Measurements from ENCODE around the gene PRDM16. TPM values are rescaled to one million over a fixed set of nuclear protein-coding genes. Genes with fewer than 3 reads are reported as not detected.

Gene PRDM16
- total RNA-seq, 1 experiment from 2014 or later: 6.1 TPM

DNA sequence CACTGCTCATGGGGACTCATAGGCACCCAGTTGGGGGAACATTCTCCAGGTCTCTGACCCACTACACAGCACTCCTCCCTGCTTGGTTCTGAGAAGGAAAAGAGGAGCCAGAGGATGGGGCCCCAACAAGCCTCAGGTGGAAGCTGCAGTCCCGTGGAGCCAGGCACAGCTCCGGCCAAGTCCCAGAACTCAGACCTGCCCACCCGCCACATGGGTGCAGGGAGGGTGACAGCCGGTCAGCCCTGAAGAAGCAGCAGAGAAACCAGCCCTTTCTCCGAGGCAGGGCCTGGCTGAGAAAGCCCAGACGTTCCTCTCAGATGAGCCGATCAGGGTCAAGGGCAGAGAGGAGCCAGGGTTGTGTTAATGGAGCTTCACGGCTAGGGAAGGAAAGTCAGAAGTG, 106.5 kb downstream of the PRDM16 start:
- intact Hi-C loops (cut with micrococcal nuclease): no loop called here
- H3K27ac ChIP-seq (ENCODE audit: low read depth, low read length): no peak overlapping the region
- no peaks in the 10 kb centered on the region for H3K36me3 ChIP-seq (ENCODE audit: control insufficient read depth in 1 of 2, insufficient read depth in 2 of 2, low read length in 2 of 2)
- no peak overlapping the region for H3K4me3 ChIP-seq (replicated peaks in 1 of 2; ENCODE audit: low read depth in 1 of 2, low read length in 2 of 2)
- H4K20me1 ChIP-seq (ENCODE audit: insufficient read depth): no peaks in the 10 kb centered on the region
- no peak for TF ChIP-seq CBX3 (IDR thresholded peaks at IDR 0.05; ENCODE audit: low read depth)
- TF ChIP-seq POLR2A (IDR thresholded peaks at IDR 0.05; ENCODE audit: borderline replicate concordance, extremely low read depth, insufficient read depth, insufficient read length): no peak
- TF ChIP-seq CEBPB (IDR thresholded peaks at IDR 0.05; ENCODE audit: low read depth): no peak
- TF ChIP-seq, protein P1, sequence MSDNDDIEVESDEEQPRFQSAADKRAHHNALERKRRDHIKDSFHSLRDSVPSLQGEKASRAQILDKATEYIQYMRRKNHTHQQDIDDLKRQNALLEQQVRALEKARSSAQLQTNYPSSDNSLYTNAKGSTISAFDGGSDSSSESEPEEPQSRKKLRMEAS (IDR thresholded peaks at IDR 0.05): no peak
- no peak for DNase-seq (ENCODE audit: low read depth, low spot score)
- H3K9me2 ChIP-seq (ENCODE audit: insufficient read depth): no peaks in the 10 kb centered on the region
- H3K4me1 ChIP-seq (ENCODE audit: control insufficient read depth in 1 of 2, insufficient read depth in 2 of 2, low read length in 2 of 2): no peaks in the 10 kb centered on the region
- no peaks in the 10 kb centered on the region for H3K79me2 ChIP-seq (ENCODE audit: insufficient read depth, low read length)
- ChIA-PET CTCF (no interaction called here), RAD21 (ENCODE audit: low non-redundant PET in 1 of 2, low total read pairs in 2 of 2, uncharacterized antibody in 2 of 2, unreplicated experiment in 2 of 2) (no interaction called here), POLR2A (no interaction called here)
- no peak overlapping the region for H3K9ac ChIP-seq (ENCODE audit: low read length)
- H3K27me3 ChIP-seq (ENCODE audit: insufficient read depth, low read length): no peaks in the 10 kb centered on the region
- H2AFZ ChIP-seq (ENCODE audit: low read depth, low read length, poor library complexity, severe bottlenecking): no peak overlapping the region
- H3K4me2 ChIP-seq (ENCODE audit: low read length): no peak overlapping the region
- BruUV-seq (replicated peaks): no TSS peak
- no peak for ATAC-seq
- no peaks in the 10 kb centered on the region for H3K9me3 ChIP-seq (ENCODE audit: control insufficient read depth in 1 of 2, insufficient read depth in 1 of 2, low read depth in 1 of 2, low read length in 2 of 2)

DNA sequence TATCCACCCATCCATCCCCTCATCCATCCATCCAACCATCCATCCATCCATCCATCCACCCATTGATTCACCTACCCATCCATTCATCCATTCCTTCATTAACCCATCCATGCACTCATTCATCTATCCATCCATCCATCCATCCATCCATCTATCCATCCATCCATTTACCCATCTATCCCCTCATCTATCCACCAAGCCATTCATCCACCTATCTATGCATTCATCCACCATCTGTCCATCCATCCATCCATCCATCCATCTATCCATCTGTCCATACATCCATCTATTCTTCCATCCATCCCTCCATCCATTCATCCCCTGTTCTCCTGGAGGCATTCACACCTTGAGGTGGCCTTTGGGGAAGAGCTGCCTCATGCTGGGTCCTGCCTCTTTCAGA, 107.0 kb downstream of the PRDM16 start:
- BruUV-seq (replicated peaks): no TSS peak
- Histone ChIP-seq H3K27me3 (ENCODE audit: insufficient read depth, low read length) (no peaks in the 10 kb centered on the region), H3K36me3 (ENCODE audit: control insufficient read depth in 1 of 2, insufficient read depth in 2 of 2, low read length in 2 of 2) (no peaks in the 10 kb centered on the region), H3K4me2 (ENCODE audit: low read length) (no peak overlapping the region), H2AFZ (ENCODE audit: low read depth, low read length, poor library complexity, severe bottlenecking) (no peak overlapping the region), H3K9me3 (ENCODE audit: control insufficient read depth in 1 of 2, insufficient read depth in 1 of 2, low read depth in 1 of 2, low read length in 2 of 2) (no peaks in the 10 kb centered on the region; a peak in 1 of 4 replicates), H3K79me2 (ENCODE audit: insufficient read depth, low read length) (no peaks in the 10 kb centered on the region), H3K9me2 (ENCODE audit: insufficient read depth) (no peaks in the 10 kb centered on the region), H4K20me1 (ENCODE audit: insufficient read depth) (no peaks in the 10 kb centered on the region), H3K4me1 (ENCODE audit: control insufficient read depth in 1 of 2, insufficient read depth in 2 of 2, low read length in 2 of 2) (no peaks in the 10 kb centered on the region), H3K4me3 (replicated peaks in 1 of 2; ENCODE audit: low read depth in 1 of 2, low read length in 2 of 2) (no peak overlapping the region), H3K27ac (ENCODE audit: low read depth, low read length) (no peak overlapping the region), H3K9ac (ENCODE audit: low read length) (no peak overlapping the region)
- POLR2A ChIA-PET: no interaction called here
- RAD21 ChIA-PET (ENCODE audit: low non-redundant PET in 1 of 2, low total read pairs in 2 of 2, uncharacterized antibody in 2 of 2, unreplicated experiment in 2 of 2): no interaction called here
- no peak for DNase-seq (ENCODE audit: low read depth, low spot score)
- TF ChIP-seq CBX3 (IDR thresholded peaks at IDR 0.05; ENCODE audit: low read depth): no peak
- TF ChIP-seq ZFX (IDR thresholded peaks at IDR 0.05): no peak
- TF ChIP-seq EZH2phosphoT487 (IDR thresholded peaks at IDR 0.05; ENCODE audit: borderline replicate concordance): no peak
- no peak for TF ChIP-seq CTCF (IDR thresholded peaks at IDR 0.05 in 2 of 3, conservative IDR thresholded peaks at IDR 0.05 in 1 of 3; ENCODE audit: borderline replicate concordance in 1 of 3, insufficient read depth in 1 of 3, low read depth in 2 of 3, low read length in 2 of 3)
- TF ChIP-seq SIN3A (IDR thresholded peaks at IDR 0.05; ENCODE audit: low read depth): no peak
- TF ChIP-seq ZBTB33 (IDR thresholded peaks at IDR 0.05; ENCODE audit: extremely low read depth, insufficient replicate concordance, low read length): no peak
- no peak for TF ChIP-seq YY1 (IDR thresholded peaks at IDR 0.05; ENCODE audit: extremely low read depth, insufficient replicate concordance, low read depth, low read length)
- TF ChIP-seq CEBPB (IDR thresholded peaks at IDR 0.05; ENCODE audit: low read depth): no peak
- no peak for TF ChIP-seq ELF1 (IDR thresholded peaks at IDR 0.05; ENCODE audit: borderline replicate concordance, low read depth)
- intact Hi-C loops (cut with micrococcal nuclease): no loop called here
- CTCF ChIA-PET: no interaction called here
- ATAC-seq: no peak
